ENCODE measurements around the gene G6PD. TPM values are rescaled to one million over a fixed set of nuclear protein-coding genes. Genes with fewer than 3 reads are reported as not detected.

Gene G6PD
- 1,257 to 1,682 TPM (median 1,603 TPM) in 5 replicates for total RNA-seq (2022; extraction: Qiagen RNA extraction)

DNA sequence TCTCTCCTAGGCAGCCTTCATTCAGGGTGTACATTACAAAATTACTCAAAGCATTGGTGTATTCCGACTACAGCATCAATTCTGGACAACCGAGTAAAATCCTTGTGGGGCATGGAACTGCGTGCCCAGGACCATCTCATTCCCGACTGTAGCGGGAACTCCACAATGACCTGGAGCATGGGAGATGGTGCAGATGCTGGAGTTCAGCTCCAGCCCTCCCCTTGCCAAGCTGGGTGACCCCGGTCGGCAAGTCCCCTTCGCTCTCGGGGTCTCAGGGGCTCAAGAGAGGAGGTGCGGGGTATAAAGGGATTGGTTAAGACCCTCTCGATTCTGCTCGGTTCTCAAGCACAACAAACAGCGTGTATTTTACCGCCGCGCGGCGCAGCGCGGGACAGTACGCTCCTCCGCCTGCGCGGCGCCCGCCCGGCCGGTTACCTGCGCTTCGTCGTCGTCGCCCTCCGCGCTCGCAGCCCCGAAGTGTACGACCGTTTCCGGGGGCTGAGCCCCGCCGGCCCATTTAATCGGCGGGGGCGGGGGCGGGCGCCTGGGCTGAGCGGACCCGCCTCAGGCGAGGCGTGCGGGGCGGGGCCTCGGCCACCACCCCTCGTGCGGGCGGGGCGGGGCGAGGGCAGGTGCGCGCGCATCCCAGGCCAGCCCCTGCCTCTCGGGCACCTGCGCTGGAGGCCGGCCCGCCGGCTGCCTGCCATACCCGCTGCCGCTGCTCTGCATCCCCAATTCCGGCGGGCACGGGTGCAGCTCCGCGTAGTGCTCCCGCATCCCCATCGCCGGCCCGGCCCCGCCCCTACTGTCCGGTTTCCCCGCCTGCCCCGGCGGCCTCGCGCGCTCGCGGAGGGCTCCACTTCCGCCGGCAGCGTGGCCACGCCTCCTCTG, at the start of gene G6PD:
G6PD (minus strand) TSS at position 493 of the 891 bp plus-strand sequence. CDS start 691 bp downstream, outside the sequence.

DNA sequence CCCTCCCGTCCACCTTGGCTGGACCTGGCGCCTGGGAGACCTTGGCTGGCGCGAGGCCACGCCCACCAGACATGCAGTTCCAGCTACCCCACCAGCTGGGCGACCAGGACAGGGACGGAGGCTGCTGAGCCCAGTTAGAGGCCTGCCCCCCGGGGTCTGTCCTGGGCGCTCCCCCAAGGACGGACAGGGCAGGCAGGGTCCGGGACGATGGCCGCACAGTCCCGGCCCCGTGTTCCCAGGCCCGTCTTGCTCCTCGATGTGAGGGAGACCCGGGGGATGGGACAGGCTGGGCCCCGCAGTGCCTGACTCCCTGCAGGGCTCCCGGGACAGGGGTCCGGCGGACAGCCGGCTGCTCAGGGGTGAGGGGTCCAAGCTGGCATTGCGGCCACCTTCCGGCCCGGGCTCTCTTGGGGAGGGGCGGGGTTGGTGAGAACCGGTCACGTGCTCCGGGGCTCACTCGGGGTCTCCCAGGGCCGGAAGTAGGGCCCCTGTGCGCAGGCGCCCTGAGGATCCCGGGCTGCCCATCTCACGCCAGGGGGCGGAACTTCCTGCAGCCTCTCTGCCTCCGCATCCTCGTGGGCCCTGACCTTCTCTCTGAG, 38.0 kb upstream of the G6PD start, which contains the start of gene CTAG1A:
CTAG1A (plus strand) TSS at position 549 of the 599 bp plus-strand sequence. CDS start 74 bp downstream, outside the sequence.

DNA sequence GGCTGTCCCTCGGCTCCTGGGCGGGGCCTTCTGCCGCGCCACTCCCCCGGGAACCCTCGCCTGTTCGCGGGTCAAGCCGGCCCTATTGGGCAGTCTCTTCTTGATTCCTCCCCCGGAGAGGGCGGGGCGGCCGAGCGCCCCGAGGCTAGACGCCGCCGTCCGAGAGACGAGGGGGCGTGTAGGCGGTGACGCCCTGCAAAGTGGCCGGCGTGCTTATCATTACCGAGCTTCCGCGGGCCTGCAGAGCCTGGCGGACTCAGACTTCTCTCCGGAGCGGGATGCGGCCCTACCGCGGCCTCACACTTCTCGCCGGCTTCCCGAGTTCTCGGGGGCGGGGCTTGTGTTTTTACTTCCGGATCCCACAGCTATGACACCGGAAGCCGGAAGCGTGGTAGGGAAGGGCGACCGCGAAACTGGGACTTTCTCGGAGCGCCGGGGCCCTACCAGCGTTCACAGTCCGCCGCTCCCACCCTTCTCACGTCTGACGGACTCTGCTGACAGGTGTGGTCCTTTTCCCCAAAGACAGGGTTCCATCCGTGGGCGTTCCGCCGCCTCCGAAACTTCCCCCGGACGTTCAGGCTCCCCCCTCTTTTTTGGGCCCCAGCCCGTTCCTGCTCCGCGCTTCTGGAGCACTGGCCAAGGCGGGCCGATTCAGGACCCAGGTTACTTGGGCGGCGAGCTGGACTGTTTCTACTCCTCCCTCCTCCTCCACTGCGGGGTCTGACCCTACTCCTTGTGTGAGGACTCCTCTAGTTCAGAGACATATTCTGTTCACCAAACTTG, 790 bp upstream of the G6PD start, which contains the start of gene IKBKG:
IKBKG (plus strand) TSS at position 376 of the 783 bp plus-strand sequence. CDS start 4,383 bp downstream, outside the sequence.

DNA sequence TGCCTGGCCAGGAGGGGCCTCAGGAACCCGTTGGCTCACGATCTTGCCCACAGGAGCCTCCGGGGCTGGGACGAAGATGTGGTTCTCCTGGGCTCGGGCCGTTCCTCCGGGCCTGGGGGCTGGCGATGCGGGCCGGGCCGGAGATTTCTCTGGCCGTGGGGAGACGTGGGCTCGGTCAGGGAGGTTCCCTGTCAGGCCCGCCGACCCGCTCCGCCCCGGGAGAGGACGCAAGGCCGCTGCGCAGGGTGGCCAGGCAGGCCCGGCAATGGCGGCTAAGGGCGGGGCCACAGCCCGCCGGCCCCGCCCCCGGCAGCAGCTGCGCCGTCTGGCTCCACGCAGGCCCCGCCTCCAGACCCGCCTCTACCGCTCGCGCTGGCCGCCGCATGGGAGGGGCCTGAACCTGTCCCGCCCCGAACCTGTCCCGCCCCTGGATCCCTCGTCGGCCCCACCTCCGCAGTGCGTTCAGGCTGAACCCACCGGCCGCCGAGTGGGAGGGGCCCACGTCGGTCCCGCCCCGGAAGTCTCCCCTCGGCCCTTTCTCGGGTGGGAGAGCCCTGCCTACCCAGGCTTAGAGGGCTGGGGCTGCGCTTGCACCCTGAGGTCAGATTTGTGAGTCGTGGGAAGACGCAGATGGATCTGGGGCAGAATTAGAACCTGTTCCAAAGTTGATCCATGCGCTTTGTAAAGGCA, 30.5 kb downstream of the G6PD start, which contains the start of gene FAM3A:
FAM3A (minus strand) TSS at position 267 of the 690 bp plus-strand sequence. CDS start 460 bp downstream, outside the sequence.

DNA sequence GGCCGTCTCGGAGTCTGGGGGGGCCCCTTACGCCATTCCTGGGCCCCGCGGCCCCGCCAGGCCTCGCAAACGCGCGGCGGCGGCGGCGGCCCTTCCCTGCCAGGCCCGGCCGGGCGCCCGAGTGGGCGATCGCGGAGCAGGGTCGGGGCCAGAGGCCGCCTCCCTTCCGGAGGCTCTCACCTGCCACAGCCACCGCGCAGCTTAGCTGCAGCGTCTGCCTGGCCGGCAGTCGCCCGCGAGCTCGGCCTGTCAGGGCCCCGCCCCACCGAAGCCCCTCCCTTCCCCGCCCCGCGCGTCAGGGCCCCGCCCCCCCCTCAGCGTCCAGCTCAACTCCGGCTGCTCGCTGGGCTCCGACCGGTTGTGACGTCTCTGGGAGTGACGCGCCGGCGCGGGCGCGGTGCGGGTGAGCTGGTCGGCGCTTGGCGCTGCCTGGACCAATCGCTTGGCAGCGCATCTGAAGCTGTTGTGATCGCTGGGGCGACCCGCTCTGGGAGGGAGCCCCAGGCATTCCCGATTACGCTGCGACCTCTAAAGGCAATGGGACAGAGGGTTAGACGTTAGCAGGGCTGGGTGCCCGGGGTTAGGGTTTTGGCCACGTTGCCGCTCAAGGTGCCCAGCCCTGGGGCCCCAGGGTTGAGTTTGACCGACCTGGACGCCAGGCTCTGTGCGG, 56.1 kb downstream of the G6PD start, which contains the start of gene SLC10A3:
SLC10A3 (minus strand) TSS at position 216 of the 670 bp plus-strand sequence. CDS start 1,689 bp downstream, outside the sequence.

GRCh38 chrX:154486396-154487207, 60.0 kb downstream of the G6PD start, which contains the start of gene UBL4A:
UBL4A (minus strand) TSS chrX:154486615; CDS start chrX:154486584, 31 bp downstream.

Other genes with a start within 250 kb of the G6PD start
- gene FLNA, start 172.2 kb downstream of the G6PD start, total RNA-seq (2022; extraction: Qiagen RNA extraction), result 1,222 to 1,700 TPM (median 1,580 TPM) in 5 replicates
- 134 to 157 TPM (median 149 TPM) in 5 replicates for gene EMD, start 167.6 kb downstream of the G6PD start, total RNA-seq (2022; extraction: Qiagen RNA extraction)
- 4,314 to 5,661 TPM (median 4,476 TPM) in 5 replicates for gene RPL10, start 148.5 kb downstream of the G6PD start, total RNA-seq (2022; extraction: Qiagen RNA extraction)
- gene DNASE1L1, start 137.6 kb downstream of the G6PD start, total RNA-seq (2022; extraction: Qiagen RNA extraction), result 24.9 to 30.3 TPM (median 28.4 TPM) in 5 replicates
- 30.5 to 39.0 TPM (median 34.2 TPM) in 5 replicates for gene TAFAZZIN, start 135.3 kb downstream of the G6PD start, total RNA-seq (2022; extraction: Qiagen RNA extraction)
- 73.1 to 108 TPM (median 104 TPM) in 5 replicates for gene ATP6AP1, start 118.2 kb downstream of the G6PD start, total RNA-seq (2022; extraction: Qiagen RNA extraction)
- 83.8 to 110 TPM (median 102 TPM) in 5 replicates for gene GDI1, start 109.7 kb downstream of the G6PD start, total RNA-seq (2022; extraction: Qiagen RNA extraction)
- 102 to 123 TPM (median 110 TPM) in 5 replicates for gene FAM50A, start 102.7 kb downstream of the G6PD start, total RNA-seq (2022; extraction: Qiagen RNA extraction)
- 5.6 to 25.1 TPM (median 13.8 TPM) in 5 replicates for gene PLXNA3, start 88.6 kb downstream of the G6PD start, total RNA-seq (2022; extraction: Qiagen RNA extraction)
- gene LAGE3, start 67.6 kb downstream of the G6PD start, total RNA-seq (2022; extraction: Qiagen RNA extraction), result 46.2 to 57.3 TPM (median 56.4 TPM) in 5 replicates
- gene UBL4A, start 60.2 kb downstream of the G6PD start, total RNA-seq (2022; extraction: Qiagen RNA extraction), result 60.1 to 68.0 TPM (median 66.5 TPM) in 5 replicates
- gene SLC10A3, start 56.2 kb downstream of the G6PD start, total RNA-seq (2022; extraction: Qiagen RNA extraction), result 29.1 to 41.5 TPM (median 40.6 TPM) in 5 replicates
- gene FAM3A, start 30.6 kb downstream of the G6PD start, total RNA-seq (2022; extraction: Qiagen RNA extraction), result 34.7 to 46.6 TPM (median 42.6 TPM) in 5 replicates
- 30.1 to 42.7 TPM (median 40.9 TPM) in 5 replicates for gene IKBKG, start 774 bp upstream of the G6PD start, total RNA-seq (2022; extraction: Qiagen RNA extraction)
- gene CTAG1A, start 38.3 kb upstream of the G6PD start, total RNA-seq (2022; extraction: Qiagen RNA extraction), result not detected in 5 replicates
- not detected in 5 replicates for gene CTAG1B, start 72.4 kb upstream of the G6PD start, total RNA-seq (2022; extraction: Qiagen RNA extraction)
- gene CTAG2, start 106.7 kb upstream of the G6PD start, total RNA-seq (2022; extraction: Qiagen RNA extraction), result not detected in 5 replicates
- 0.41 to 1.1 TPM (median 0.90 TPM) in 5 replicates for gene GAB3, start 204.2 kb upstream of the G6PD start, total RNA-seq (2022; extraction: Qiagen RNA extraction)
- 150 to 187 TPM (median 161 TPM) in 5 replicates for gene DKC1, start 216.0 kb upstream of the G6PD start, total RNA-seq (2022; extraction: Qiagen RNA extraction)

All from A549 treated with dexamethasone at 1 μM for 4 hours (cell line).